Measurements from ENCODE around the gene TBC1D8.

DNA sequence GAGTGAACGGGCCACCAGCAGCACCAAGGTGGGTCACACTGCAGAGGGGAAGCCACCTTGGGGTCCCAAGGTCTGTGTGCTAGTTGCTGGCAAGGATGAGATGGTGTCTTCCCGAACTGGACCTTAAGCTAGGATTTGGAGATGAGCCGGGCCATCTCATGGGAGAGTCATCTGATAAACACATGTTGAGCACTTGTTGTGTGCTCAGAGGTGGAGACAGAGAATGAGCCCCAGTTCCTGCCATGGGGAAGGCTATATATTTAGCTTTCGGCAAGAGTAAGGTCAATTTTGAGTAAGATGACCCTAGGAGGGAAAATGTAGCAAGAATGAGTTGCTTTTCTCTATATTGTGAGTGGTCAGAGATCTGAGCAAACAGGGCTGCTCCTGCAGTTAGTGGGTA, 190.5 kb downstream of the TBC1D8 start:
- TF ChIP-seq, protein P1, sequence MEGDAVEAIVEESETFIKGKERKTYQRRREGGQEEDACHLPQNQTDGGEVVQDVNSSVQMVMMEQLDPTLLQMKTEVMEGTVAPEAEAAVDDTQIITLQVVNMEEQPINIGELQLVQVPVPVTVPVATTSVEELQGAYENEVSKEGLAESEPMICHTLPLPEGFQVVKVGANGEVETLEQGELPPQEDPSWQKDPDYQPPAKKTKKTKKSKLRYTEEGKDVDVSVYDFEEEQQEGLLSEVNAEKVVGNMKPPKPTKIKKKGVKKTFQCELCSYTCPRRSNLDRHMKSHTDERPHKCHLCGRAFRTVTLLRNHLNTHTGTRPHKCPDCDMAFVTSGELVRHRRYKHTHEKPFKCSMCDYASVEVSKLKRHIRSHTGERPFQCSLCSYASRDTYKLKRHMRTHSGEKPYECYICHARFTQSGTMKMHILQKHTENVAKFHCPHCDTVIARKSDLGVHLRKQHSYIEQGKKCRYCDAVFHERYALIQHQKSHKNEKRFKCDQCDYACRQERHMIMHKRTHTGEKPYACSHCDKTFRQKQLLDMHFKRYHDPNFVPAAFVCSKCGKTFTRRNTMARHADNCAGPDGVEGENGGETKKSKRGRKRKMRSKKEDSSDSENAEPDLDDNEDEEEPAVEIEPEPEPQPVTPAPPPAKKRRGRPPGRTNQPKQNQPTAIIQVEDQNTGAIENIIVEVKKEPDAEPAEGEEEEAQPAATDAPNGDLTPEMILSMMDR (IDR thresholded peaks at IDR 0.05), result no peak
- TF ChIP-seq EZH2phosphoT487 (IDR thresholded peaks at IDR 0.05), result no peak

All from neural progenitor cell (in vitro differentiated cells).